ENCODE measurements around the gene PPP1R10. TPM values are rescaled to one million over a fixed set of nuclear protein-coding genes. Genes with fewer than 3 reads are reported as not detected.

Gene PPP1R10
- total and polyA plus RNA-seq, 2 of the 13 experiments (the other 11 are each of a cell fraction or from before 2014, with no cell fraction given): 26.3 to 38.4 TPM

DNA sequence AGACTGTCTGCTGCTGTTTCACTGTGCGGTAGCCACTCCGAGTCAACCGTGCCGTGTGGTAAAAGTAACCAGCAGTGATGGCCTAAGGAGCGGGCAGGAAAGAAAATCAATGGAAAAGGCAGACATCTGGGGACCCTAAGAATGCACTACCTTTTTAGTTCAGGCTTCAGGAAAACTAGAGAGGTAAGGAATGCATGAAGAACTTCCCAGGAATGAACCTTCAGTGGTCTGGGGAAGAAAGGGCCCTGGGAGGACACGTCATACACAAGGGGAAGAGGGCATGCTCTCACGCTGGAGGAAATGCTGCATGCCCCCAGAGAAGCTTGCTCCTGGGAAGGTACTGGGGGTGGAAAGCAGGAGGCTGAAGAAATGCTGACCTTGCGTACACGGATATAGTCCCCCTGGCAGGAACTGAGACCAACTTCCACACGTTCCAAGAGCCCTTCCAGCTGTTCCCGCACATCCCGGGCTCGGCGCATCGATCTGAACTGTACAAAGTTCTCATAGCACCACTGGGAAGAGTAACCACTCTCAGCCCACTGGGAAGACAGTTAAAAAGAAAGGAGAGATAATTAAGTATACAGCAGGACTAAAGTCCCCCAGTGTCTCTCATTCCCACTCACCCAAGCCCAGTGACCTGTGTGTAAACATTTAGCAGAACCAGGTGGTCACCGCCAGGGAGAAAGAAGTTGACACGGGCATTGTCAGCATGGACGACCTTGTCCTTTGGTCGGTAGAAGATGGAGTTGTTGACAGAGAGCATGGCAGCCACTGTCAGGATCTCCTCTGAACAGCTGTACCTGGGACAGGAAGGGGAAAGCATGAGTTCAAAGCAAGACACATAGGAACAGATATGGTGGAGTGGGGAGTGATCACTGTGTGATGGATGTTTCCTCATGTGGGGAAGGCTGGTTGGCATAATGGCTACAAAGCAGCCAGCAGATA is 38.0 kb upstream of the PPP1R10 start (continued):
- TF ChIP-seq, protein P1, sequence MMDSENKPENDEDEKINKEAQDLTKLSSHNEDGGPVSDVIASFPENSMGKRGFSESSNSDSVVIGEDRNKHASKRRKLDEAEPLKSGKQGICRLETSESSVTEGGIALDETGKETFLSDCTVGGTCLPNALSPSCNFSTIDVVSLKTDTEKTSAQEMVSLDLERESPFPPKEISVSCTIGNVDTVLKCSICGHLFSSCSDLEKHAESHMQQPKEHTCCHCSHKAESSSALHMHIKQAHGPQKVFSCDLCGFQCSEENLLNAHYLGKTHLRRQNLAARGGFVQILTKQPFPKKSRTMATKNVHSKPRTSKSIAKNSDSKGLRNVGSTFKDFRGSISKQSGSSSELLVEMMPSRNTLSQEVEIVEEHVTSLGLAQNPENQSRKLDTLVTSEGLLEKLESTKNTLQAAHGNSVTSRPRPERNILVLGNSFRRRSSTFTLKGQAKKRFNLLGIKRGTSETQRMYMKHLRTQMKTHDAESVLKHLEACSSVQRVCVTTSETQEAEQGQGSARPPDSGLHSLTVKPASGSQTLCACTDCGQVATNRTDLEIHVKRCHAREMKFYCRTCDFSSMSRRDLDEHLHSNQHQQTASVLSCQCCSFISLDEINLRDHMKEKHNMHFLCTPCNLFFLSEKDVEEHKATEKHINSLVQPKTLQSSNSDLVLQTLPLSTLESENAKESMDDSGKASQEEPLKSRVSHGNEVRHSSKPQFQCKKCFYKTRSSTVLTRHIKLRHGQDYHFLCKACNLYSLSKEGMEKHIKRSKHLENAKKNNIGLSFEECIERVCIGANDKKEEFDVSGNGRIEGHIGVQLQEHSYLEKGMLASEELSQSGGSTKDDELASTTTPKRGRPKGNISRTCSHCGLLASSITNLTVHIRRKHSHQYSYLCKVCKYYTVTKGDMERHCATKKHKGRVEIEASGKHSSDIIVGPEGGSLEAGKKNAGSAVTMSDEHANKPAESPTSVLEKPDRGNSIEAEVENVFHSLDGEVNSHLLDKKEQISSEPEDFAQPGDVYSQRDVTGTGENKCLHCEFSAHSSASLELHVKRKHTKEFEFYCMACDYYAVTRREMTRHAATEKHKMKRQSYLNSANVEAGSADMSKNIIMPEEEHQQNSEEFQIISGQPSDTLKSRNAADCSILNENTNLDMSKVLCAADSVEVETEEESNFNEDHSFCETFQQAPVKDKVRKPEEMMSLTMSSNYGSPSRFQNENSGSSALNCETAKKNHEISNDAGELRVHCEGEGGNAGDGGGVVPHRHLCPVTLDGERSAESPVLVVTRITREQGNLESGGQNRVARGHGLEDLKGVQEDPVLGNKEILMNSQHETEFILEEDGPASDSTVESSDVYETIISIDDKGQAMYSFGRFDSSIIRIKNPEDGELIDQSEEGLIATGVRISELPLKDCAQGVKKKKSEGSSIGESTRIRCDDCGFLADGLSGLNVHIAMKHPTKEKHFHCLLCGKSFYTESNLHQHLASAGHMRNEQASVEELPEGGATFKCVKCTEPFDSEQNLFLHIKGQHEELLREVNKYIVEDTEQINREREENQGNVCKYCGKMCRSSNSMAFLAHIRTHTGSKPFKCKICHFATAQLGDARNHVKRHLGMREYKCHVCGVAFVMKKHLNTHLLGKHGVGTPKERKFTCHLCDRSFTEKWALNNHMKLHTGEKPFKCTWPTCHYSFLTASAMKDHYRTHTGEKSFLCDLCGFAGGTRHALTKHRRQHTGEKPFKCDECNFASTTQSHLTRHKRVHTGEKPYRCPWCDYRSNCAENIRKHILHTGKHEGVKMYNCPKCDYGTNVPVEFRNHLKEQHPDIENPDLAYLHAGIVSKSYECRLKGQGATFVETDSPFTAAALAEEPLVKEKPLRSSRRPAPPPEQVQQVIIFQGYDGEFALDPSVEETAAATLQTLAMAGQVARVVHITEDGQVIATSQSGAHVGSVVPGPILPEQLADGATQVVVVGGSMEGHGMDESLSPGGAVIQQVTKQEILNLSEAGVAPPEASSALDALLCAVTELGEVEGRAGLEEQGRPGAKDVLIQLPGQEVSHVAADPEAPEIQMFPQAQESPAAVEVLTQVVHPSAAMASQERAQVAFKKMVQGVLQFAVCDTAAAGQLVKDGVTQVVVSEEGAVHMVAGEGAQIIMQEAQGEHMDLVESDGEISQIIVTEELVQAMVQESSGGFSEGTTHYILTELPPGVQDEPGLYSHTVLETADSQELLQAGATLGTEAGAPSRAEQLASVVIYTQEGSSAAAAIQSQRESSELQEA (CRISPR knock-in tag; IDR thresholded peaks at IDR 0.05; ENCODE audit: not compliant biosample characterization): peak; percentile 24
- no peak for TF ChIP-seq ZNF253 (CRISPR knock-in tag; IDR thresholded peaks at IDR 0.05; ENCODE audit: borderline replicate concordance)
- peak; percentile 40; the same call in 1 of the 2 replicates for TF ChIP-seq ZNF335 (CRISPR knock-in tag; IDR thresholded peaks at IDR 0.05)
- TF ChIP-seq ZNF589 (CRISPR knock-in tag; conservative IDR thresholded peaks at IDR 0.05): peak; percentile 81; the same call in 1 of the 2 replicates
- no peak for TF ChIP-seq ZNF720 (CRISPR knock-in tag; IDR thresholded peaks at IDR 0.05)
- TF ChIP-seq, protein P2, sequence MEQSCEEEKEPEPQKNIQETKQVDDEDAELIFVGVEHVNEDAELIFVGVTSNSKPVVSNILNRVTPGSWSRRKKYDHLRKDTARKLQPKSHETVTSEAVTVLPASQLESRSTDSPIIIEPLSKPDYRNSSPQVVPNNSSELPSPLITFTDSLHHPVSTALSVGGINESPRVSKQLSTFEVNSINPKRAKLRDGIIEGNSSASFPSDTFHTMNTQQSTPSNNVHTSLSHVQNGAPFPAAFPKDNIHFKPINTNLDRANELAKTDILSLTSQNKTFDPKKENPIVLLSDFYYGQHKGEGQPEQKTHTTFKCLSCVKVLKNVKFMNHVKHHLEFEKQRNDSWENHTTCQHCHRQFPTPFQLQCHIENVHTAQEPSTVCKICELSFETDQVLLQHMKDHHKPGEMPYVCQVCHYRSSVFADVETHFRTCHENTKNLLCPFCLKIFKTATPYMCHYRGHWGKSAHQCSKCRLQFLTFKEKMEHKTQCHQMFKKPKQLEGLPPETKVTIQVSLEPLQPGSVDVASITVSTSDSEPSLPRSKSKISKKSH (CRISPR knock-in tag; IDR thresholded peaks at IDR 0.05; ENCODE audit: borderline replicate concordance): no peak; the same call in 1 of the 2 replicates
- no peak for TF ChIP-seq MTF2 (CRISPR knock-in tag; IDR thresholded peaks at IDR 0.05; ENCODE audit: borderline replicate concordance)
- no peak for TF ChIP-seq ZNF543 (CRISPR knock-in tag; IDR thresholded peaks at IDR 0.05)
- TF ChIP-seq, protein P3, sequence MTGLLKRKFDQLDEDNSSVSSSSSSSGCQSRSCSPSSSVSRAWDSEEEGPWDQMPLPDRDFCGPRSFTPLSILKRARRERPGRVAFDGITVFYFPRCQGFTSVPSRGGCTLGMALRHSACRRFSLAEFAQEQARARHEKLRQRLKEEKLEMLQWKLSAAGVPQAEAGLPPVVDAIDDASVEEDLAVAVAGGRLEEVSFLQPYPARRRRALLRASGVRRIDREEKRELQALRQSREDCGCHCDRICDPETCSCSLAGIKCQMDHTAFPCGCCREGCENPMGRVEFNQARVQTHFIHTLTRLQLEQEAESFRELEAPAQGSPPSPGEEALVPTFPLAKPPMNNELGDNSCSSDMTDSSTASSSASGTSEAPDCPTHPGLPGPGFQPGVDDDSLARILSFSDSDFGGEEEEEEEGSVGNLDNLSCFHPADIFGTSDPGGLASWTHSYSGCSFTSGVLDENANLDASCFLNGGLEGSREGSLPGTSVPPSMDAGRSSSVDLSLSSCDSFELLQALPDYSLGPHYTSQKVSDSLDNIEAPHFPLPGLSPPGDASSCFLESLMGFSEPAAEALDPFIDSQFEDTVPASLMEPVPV (CRISPR knock-in tag; IDR thresholded peaks at IDR 0.05): peak; percentile 69; the same call in 1 of the 2 replicates
- TF ChIP-seq, protein P4, sequence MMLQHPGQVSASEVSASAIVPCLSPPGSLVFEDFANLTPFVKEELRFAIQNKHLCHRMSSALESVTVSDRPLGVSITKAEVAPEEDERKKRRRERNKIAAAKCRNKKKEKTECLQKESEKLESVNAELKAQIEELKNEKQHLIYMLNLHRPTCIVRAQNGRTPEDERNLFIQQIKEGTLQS (CRISPR knock-in tag; IDR thresholded peaks at IDR 0.05): no peak
- peak; percentile 91 for TF ChIP-seq KDM6A (CRISPR knock-in tag; IDR thresholded peaks at IDR 0.05; ENCODE audit: low read depth)
- peak; percentile 83; the same call in 1 of the 2 replicates for TF ChIP-seq CBX5 (CRISPR knock-in tag; IDR thresholded peaks at IDR 0.05; ENCODE audit: borderline replicate concordance)
- peak; percentile 98 for TF ChIP-seq SOX5 (CRISPR knock-in tag; IDR thresholded peaks at IDR 0.05; ENCODE audit: borderline replicate concordance)
- TF ChIP-seq ZSCAN31 (CRISPR knock-in tag; IDR thresholded peaks at IDR 0.05; ENCODE audit: low read depth): peak; percentile 83
- TF ChIP-seq IKZF4 (CRISPR knock-in tag; IDR thresholded peaks at IDR 0.05; ENCODE audit: borderline replicate concordance, low read depth, not compliant biosample characterization): peak; percentile 62
- peak; percentile 28; the same call in 1 of the 2 replicates for TF ChIP-seq CCDC6 (CRISPR knock-in tag; IDR thresholded peaks at IDR 0.05)
